Esophagus squamous epithelium (tissue), 5 donors: ENCODE results near the gene IFT80. TPM values are rescaled to one million over a fixed set of nuclear protein-coding genes. Genes with fewer than 3 reads are reported as not detected.

ENCODE experiments used
- DNase-seq: peaks from one replicate; lab custom pipeline; 2025; lab: John Stamatoyannopoulos, UW
- H3K27ac ChIP-seq, 4 donors: fragments of 200-600 bp; sonication (generic); one replicate each; pipeline ENCODE4 v1.5.1; 2016 to 2019; ENCODE audit warnings: mild to moderate bottlenecking in 1 of 4
- H3K27me3 ChIP-seq, 4 donors: fragments of 200-600 bp; sonication (generic); 1 replicate in 3 of 4; 2 replicates in 1 of 4; pipeline versions ENCODE4 v1.5.1 to v1.6.0; 2017 to 2021; ENCODE audit warnings: antibody characterized with exemption in 1 of 4
- H3K36me3 ChIP-seq, 3 donors: fragments of 200-600 bp; sonication (generic); one replicate each; pipeline ENCODE4 v1.5.1; 2016 to 2019
- H3K4me1 ChIP-seq, 3 donors: fragments of 200-600 bp; sonication (generic); one replicate each; pipeline ENCODE4 v1.5.1; 2017 to 2019
- H3K4me3 ChIP-seq, 4 donors: fragments of 200-600 bp; sonication (generic); 1 replicate in 3 of 4; 2 replicates in 1 of 4; pipeline ENCODE4 v1.5.1; 2016 to 2019; ENCODE audit warnings: mild to moderate bottlenecking in 2 of 4, moderate library complexity in 1 of 4
- H3K9me3 ChIP-seq, 3 donors: fragments of 200-600 bp; sonication (generic); one replicate each; pipeline ENCODE4 v1.5.1; 2016 to 2019
- POLR2A ChIP-seq, 4 donors: fragments of 450-650 bp; IDR thresholded peaks; one replicate each; pipeline ENCODE4 v1.6.1; 2017; ENCODE audit warnings: antibody characterized with exemption in 4 of 4, mild to moderate bottlenecking in 4 of 4, moderate library complexity in 3 of 4
- WGBS, 2 donors: methylation state at CpG; one replicate each; pipeline ENCODE4 v1.1.5; 2018; 5-methylcytosine and 5-hydroxymethylcytosine counted together
- intact Hi-C: fragments of 100-400 bp; cut with DNase I; formaldehyde crosslinking; loops from one replicate; pipeline ENCODE4 v1.15.0; 2022
- total RNA-seq, 4 donors: library from RNA; depleted of rRNA; stranded (reverse); fragments of >200 nt; gene quantifications; one replicate each; pipeline ENCODE4 v1.1.0, GENCODE V29; 2016
- TF ChIP-seq, protein P1 (sequence below), 6 experiments: fragments of 450-650 bp in 4 of 6; fragments of 200-600 bp in 2 of 6; sonication (generic) in 2 of 6; IDR thresholded peaks; one replicate each; pipeline ENCODE4 v1.5.1; 2016 to 2019; ENCODE audit warnings: antibody characterized with exemption in 6 of 6, mild to moderate bottlenecking in 4 of 6, moderate library complexity in 4 of 6
- donor health status: DM: yes; HTN: yes; CAD: no.

The IFT80 gene
- total RNA-seq, 4 donors from 2014 or later, result 10.8 to 20.4 (median 14.9) TPM

DNA sequence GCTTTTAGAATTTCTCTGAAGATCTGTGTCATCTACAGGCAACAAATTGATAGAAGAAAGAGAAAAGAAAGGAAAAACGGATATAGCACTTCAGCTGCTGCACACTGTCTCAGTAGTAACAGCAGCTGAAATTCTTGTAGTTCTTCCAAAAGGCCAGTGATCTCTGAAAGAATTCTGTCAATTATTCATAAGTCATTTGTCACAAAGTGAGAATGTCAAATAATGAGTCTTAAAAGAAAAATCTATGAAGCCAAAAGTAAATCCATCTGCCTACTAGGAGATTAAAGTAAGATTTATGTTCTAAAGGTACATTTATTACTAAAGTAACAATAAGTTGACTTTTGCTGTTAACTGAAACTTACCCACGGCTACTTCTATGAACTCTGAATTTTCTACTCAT lies 24.6 kb downstream of the IFT80 start:
- Histone ChIP-seq H3K4me1 (no peaks in the 10 kb centered on the region), H3K27me3 (no peaks in the 10 kb centered on the region), H3K36me3 (peaks cover 0 to 35% (median 0%) of the 10 kb centered on the region in 3 donors), H3K9me3 (no peaks in the 10 kb centered on the region), H3K27ac (no peak overlapping the region), H3K4me3 (no peak overlapping the region)
- DNase-seq, result no peak
- intact Hi-C loops, result no loop called here
- 61 to 72% methylated on average over 2 of the region's 2 CpGs for WGBS, 2 donors
- TF ChIP-seq, protein P1, sequence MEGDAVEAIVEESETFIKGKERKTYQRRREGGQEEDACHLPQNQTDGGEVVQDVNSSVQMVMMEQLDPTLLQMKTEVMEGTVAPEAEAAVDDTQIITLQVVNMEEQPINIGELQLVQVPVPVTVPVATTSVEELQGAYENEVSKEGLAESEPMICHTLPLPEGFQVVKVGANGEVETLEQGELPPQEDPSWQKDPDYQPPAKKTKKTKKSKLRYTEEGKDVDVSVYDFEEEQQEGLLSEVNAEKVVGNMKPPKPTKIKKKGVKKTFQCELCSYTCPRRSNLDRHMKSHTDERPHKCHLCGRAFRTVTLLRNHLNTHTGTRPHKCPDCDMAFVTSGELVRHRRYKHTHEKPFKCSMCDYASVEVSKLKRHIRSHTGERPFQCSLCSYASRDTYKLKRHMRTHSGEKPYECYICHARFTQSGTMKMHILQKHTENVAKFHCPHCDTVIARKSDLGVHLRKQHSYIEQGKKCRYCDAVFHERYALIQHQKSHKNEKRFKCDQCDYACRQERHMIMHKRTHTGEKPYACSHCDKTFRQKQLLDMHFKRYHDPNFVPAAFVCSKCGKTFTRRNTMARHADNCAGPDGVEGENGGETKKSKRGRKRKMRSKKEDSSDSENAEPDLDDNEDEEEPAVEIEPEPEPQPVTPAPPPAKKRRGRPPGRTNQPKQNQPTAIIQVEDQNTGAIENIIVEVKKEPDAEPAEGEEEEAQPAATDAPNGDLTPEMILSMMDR (IDR thresholded peaks at IDR 0.05), result no peak
- no peak for TF ChIP-seq POLR2A (IDR thresholded peaks at IDR 0.05)

DNA sequence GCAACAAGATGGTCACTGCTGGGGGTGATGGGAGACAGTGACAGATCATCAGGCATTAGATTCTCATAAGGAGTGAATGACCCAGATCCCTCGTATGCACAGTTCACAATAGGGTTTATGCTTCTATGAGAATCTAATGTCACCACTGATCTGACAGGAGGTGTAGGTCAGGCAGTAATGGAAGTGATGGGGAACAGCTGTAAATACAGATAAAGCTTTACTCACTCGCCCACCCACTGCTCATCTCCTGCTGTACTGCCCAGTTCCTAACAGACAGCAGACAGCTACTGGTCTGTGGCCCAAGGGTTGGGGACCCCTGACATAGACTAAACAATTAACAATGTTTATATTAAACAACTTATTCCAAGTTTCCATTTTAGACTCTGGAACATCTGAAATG lies 25.4 kb downstream of the IFT80 start:
- H3K9me3 ChIP-seq, result no peaks in the 10 kb centered on the region
- DNase-seq, result no peak
- H3K27me3 ChIP-seq, result no peaks in the 10 kb centered on the region
- peaks cover 0 to 35% (median 0%) of the 10 kb centered on the region in 3 donors for H3K36me3 ChIP-seq
- TF ChIP-seq, protein P1 (IDR thresholded peaks at IDR 0.05), result no peak
- TF ChIP-seq POLR2A (IDR thresholded peaks at IDR 0.05), result no peak
- H3K4me3 ChIP-seq, result no peak overlapping the region
- WGBS, 2 donors, result 75 to 88% methylated on average over 2 of the region's 2 CpGs
- intact Hi-C loops, result no loop called here
- no peaks in the 10 kb centered on the region for H3K4me1 ChIP-seq
- H3K27ac ChIP-seq, result no peak overlapping the region

DNA sequence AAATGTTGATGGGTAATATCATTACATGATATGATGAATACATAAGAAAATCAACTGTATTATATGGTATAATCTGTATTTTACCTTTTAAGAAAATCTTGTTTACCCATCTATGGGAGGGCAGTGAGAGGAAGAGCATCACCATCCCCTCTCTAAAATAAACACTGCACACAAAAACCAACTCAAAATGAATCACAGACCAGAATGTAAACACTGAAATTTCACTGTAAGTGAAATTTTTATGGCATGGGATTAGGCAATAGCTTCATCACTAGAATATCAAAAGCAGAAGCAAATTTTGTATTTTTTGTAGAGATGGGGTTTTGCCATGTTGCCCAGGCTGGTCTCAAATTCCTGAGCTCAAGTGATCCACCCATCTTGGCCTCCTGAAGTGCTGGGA lies 26.2 kb downstream of the IFT80 start:
- no peak overlapping the region for H3K4me3 ChIP-seq
- no peaks in the 10 kb centered on the region for H3K4me1 ChIP-seq
- H3K27me3 ChIP-seq, result no peaks in the 10 kb centered on the region
- no peak for TF ChIP-seq POLR2A (IDR thresholded peaks at IDR 0.05)
- TF ChIP-seq, protein P1 (IDR thresholded peaks at IDR 0.05), result no peak
- no peak overlapping the region for H3K27ac ChIP-seq
- intact Hi-C loops, result no loop called here
- no peaks in the 10 kb centered on the region for H3K9me3 ChIP-seq
- DNase-seq, result no peak
- H3K36me3 ChIP-seq, result peaks cover 0 to 35% (median 0%) of the 10 kb centered on the region in 3 donors

DNA sequence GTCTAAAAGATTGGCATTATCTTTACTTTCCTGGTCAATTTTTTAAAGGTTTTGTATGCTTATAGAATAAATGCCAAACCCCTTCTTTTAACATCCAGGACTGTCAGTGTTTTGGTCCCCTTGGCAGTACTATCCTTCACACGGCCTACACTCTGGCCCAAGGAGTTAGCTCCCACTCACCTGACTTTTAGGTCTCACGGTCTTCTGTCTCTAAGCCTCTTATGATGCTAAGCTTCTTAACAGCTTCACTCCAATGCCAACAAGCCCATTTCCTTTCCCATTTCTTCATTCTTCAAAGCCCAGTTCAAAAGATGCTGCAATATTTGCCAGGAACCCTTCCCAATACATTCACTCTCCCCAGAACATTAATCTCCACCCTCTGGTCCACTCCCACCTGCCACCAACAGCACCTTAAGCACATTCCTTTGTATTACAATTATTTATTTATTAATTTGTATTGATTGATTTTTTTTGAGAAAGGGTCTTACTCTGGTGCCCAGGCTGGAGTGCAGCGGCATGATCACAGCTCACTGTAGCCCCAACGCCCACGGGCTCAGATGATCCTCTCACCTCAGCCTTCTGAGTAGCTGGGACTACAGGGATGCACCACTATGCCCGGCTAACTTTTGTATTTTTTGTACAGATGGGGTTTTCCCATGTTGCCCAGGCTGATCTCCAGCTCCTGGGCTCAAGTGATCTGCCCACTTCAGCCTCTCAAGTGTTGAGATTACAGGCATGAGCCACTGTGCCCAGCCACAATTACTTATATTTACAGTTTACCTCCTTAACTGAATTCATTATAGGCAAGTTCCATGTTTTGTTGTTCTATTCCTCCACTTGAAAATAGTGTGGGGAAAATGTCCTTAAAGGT lies 27.8 kb downstream of the IFT80 start:
- Histone ChIP-seq H3K4me3 (no peak overlapping the region), H3K27ac (no peak overlapping the region), H3K4me1 (no peaks in the 10 kb centered on the region), H3K9me3 (no peaks in the 10 kb centered on the region), H3K36me3 (peaks cover 0 to 35% (median 0%) of the 10 kb centered on the region in 3 donors), H3K27me3 (no peaks in the 10 kb centered on the region)
- DNase-seq, result no peak
- TF ChIP-seq, protein P1 (IDR thresholded peaks at IDR 0.05), result no peak
- no peak for TF ChIP-seq POLR2A (IDR thresholded peaks at IDR 0.05)
- intact Hi-C loops, result no loop called here
- 82 to 94% methylated on average over 6 of the region's 6 CpGs for WGBS, 2 donors

DNA sequence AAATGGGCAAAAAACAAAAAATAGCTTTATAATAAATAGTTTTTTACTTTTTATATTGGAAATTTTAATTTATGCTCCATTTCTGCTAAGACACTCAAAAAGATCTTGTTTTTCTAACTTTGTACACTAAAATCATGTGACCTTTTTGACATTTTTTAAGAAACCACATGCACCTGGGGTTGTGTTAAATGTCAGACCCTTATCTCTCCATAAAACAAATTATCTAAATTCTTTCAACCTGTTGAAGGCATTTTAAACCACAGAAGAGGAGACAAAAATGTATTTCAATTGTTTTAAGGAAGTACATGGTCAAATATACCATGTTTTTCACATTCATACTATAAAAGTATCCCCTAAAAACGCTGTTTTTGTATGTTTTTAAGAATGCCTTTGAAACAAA lies 29.2 kb downstream of the IFT80 start:
- WGBS, 2 donors, result 80 to 82% methylated on average over 1 of the region's 1 CpG
- Histone ChIP-seq H3K4me1 (no peaks in the 10 kb centered on the region), H3K27ac (no peak overlapping the region), H3K4me3 (no peak overlapping the region), H3K27me3 (no peaks in the 10 kb centered on the region), H3K36me3 (peaks cover 0 to 38% (median 0%) of the 10 kb centered on the region in 3 donors), H3K9me3 (no peaks in the 10 kb centered on the region)
- intact Hi-C loops, result no loop called here
- TF ChIP-seq, protein P1 (IDR thresholded peaks at IDR 0.05), result no peak
- TF ChIP-seq POLR2A (IDR thresholded peaks at IDR 0.05), result no peak
- no peak for DNase-seq
